A673 (cell line): ENCODE measurements around the gene PGK2.

Experiments
- CTCF ChIP-seq: fragments of 300-800, 200-600 bp; sonication (generic); conservative IDR thresholded peaks from 2 replicates; pipeline ENCODE4 v1.5.1; 2017; ENCODE audit warnings: low read depth, mild to moderate bottlenecking, antibody characterized with exemption, low read length, moderate library complexity, mixed read lengths
- EZH2 ChIP-seq: fragments of 200-600 bp; sonication (generic); IDR thresholded peaks from 2 replicates; pipeline ENCODE4 v1.6.1; 2017; ENCODE audit warnings: borderline replicate concordance, low read depth, mild to moderate bottlenecking, mixed read lengths, antibody characterized with exemption, low read length; ENCODE audit not compliant: poor library complexity, severe bottlenecking

GRCh38 chr6:49826743-49827406 is 39.8 kb upstream of the PGK2 start:
- TF ChIP-seq CTCF (no peak), EZH2 (no peak)
